Measurements from ENCODE around the gene GFRA1. TPM values are rescaled to one million over a fixed set of nuclear protein-coding genes. Genes with fewer than 3 reads are reported as not detected.
"Not testable (repeated sequence)": the region's sequence is repeated elsewhere in the genome, so short reads cannot be mapped to it uniquely, and the experiment has no call there.

Gene GFRA1
- polyA plus RNA-seq, 3 donors, result 2.0 to 13.9 (median 9.6) TPM

DNA sequence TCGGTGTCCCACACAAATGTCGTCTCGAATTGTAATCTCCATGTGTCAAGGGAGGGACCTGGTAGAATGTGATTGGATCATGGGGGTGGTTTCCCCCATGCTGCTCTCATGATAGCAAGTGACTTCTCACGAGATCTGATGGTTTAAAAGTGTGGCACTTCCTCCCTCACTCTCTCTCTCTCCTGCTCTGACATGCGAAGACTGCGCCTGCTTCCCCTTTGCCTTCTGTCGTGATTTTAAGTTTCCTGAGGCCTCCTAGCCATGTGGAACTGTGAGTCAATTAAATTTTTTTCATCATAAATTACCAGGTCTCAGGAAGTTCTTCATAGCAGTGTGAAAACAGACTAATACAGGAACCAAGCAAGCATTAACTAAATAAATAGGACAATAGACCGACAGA, 229.1 kb downstream of the GFRA1 start:
- 55 to 79% (median 57%) methylated on average over 8 of the region's 8 CpGs for WGBS, 3 donors

DNA sequence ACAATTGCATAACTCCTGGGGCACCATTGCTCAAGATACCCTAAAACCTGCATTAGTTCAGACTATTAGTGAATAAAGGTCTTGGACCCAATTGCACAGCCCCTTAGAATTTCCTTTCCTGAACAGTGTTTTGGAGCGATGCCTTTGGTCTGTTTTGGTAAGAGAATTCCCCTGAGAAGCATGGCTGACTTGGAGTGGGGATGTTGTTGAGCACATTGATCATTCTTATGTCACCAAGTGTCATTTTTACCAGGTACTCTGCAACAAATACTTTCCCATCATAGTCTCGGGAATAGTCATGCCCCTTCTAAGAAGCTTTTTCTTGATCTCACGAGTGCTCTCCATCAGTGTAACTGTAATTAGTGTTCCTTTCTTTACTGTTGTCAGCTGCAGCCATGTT, 229.7 kb downstream of the GFRA1 start:
- WGBS, 3 donors, result 73 to 85% (median 79%) methylated on average over 3 of the region's 3 CpGs
- no peak overlapping the region for H3K27ac ChIP-seq (ENCODE audit: low read depth, low read length)

More for the DNA sequence above, 229.1 kb downstream of the GFRA1 start:
- H3K27ac ChIP-seq (ENCODE audit: low read depth, low read length), result no peak overlapping the region

DNA sequence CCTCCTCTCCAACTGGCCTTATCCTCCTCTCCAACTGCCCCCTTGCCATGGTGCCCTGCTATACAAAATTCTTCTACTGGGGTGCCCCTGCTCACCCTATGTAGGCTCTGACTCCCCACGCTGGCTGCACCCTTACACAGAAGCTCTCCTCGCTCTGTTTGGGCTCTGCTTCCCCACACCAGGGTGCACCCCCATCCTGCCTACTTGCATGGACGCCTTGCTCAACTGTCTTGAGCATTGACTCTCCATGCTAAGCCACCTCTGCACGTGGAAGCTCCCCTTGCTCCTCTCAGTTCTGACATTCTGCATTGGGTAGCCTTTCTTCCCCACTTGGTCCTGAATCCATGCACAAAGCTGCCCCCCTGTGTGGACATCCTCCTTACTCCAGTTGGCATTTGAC, 231.1 kb downstream of the GFRA1 start:
- WGBS, 3 donors, result 83 to 92% (median 87%) methylated on average over 4 of the region's 4 CpGs
- H3K27ac ChIP-seq (ENCODE audit: low read depth, low read length), result no peak overlapping the region

DNA sequence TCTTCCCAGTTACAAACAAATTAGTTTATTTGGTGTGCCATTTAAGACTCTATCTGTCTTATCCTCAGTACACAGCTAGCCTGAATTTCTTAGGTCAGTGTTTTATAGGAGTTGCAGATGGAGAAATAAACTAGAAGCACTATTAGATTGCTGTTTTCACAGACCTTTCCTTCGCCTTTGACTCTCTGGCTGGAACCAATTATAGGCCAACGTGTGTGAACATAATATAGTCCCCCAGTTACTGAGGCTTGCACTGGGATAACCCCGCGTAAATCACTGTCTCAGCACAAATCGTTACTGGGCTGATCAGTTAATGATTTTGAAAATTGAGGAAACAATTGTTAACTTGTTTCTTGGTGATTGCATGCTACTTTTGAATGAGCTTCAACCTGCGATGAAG, 233.4 kb downstream of the GFRA1 start:
- 76 to 90% (median 88%) methylated on average over 6 of the region's 6 CpGs for WGBS, 3 donors
- no peak overlapping the region for H3K27ac ChIP-seq (ENCODE audit: low read depth, low read length)

DNA sequence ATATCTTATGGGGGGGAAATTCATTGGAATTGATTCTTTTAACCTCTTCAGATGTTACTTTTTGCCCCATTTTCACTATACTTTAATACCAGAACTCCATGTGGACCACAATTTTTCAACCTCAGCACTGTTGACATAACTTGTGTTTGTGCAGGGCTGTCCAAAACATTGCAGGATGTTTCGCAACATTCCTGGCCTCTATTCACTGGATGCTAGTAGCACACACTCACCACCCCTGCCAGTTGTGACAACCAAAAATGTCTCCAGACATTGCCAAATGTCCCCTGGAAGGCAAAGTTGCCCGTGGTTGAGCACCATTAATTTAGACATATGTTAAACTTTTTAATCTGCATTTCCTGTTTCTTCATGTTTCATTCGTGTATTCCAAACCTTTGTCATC, 234.7 kb downstream of the GFRA1 start:
- 30 to 46% (median 33%) methylated on average over 3 of the region's 3 CpGs for WGBS, 3 donors
- no peak overlapping the region for H3K27ac ChIP-seq (ENCODE audit: low read depth, low read length)

DNA sequence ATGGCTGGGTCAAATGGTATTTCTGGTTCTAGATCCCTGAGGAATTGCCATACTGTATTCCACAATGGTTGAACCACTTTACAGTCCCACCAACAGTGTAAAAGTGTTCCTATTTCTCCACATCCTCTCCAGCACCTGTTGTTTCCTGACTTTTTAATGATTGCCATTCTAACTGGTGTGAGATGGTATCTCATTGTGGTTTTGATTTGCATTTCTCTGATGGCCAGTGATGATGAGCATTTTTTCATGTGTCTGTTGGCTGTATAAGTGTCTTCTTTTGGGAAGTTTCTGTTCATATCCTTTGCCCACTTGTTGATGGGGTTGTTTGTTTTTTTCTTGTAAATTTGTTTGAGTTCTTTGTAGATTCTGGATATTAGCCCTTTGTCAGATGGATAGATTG, 237.6 kb downstream of the GFRA1 start:
- not testable (repeated sequence) for H3K27ac ChIP-seq (ENCODE audit: low read depth, low read length)

DNA sequence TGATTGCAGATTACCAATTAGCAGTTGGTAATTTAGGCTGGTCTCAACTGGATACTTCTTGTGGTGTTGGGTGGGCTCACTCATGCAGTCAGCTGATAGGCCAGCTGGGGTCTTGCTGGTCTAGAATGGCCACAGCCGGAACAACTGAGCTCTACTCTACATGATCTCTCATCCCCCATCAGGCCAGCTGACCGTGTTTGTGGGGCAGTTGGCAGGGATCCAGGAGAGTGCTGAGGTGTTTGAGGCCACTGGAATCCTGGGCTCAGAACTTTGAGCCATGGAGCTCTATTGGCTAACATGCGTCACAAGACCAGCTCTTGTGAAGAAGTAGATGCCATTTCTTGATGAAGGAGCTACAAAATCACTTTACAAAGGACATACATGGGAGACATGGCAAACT, 242.4 kb downstream of the GFRA1 start:
- WGBS, 3 donors, result 70 to 73% (median 72%) methylated on average over 3 of the region's 3 CpGs
- no peak overlapping the region for H3K27ac ChIP-seq (ENCODE audit: low read depth, low read length)

DNA sequence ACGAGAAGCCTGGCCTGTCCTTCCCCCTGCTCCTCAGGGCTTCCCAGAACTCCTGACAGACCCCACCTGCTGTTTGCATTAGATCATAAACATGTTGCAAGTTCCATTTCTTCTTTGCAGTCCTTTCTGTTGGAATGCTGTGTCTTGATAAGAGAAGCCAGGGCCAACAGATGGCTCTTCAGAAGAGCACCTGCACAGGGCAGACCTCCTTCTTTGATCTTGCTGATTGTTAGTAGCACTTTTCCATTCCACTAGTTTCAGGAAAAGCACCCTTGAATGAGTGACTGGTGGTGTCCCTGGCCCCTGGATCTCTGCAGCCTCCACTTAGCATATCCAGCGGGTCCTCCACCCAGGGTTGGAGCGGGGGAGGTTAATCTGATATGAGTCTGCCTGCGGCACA, 243.2 kb downstream of the GFRA1 start:
- WGBS, 3 donors, result 81 to 86% (median 81%) methylated on average over 4 of the region's 4 CpGs
- no peak overlapping the region for H3K27ac ChIP-seq (ENCODE audit: low read depth, low read length)

DNA sequence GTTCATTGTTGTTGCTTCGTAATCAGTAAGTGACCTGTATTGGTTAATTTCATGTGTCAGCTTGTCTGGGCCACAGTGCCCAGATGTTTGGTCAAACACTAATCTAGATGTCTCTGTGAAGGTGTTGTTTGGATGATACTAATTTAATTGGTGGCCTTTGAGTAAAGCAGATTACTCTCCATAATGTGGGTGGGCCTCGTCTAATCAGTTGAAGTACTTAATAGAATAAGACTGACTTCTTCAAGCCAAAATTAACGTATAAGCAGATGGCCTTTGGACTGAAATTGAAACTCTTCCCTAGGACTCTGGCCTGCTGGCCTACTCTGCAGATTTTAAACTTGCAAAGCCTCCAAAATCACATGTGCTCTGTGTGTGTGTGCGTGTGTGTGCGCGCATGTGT, 245.7 kb downstream of the GFRA1 start:
- no peak overlapping the region for H3K27ac ChIP-seq (ENCODE audit: low read depth, low read length)
- 85 to 88% (median 87%) methylated on average over 6 of the region's 6 CpGs for WGBS, 3 donors

DNA sequence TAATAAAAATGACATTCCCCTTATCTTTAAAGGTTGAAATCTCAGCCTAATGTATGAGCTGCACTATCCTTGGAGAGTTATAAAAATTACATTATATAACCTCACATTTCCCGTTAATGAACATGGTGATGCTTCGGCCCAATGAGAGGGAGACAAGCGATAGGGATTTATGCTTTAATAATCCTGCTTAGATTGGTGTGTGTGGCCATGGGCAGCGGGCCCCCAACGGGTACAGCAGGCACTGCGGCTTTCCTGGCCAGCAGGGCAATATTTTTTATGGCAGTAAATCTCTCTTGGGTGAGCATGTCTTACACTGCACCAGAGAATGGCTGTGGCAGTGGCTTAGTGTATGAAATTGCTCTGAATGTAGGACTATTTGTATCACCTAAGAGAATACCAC, 246.3 kb downstream of the GFRA1 start:
- H3K27ac ChIP-seq (ENCODE audit: low read depth, low read length), result no peak overlapping the region
- WGBS, 3 donors, result 84 to 91% (median 87%) methylated on average over 6 of the region's 6 CpGs

DNA sequence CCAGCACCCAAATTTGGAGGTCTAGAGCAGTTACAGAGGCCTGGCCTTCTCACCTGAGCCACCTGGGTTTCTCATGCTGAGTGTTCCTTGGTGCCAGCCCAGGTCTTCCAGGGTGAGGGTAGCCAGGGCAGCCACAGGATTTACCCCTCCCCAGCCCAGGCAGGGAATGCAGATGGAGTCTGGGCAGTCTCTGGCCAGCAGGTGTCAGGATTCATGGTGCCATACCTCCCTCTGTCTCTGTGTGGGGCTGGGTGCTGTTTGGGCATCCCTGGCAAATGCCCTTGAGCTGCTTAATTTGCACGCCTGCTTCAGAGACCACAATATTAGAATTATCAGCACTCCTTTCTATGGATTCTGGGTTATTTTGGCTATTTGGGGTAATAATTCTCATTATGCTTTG, 246.7 kb downstream of the GFRA1 start:
- WGBS, 3 donors, result 79 to 91% (median 89%) methylated on average over 1 of the region's 1 CpG
- no peak overlapping the region for H3K27ac ChIP-seq (ENCODE audit: low read depth, low read length)

DNA sequence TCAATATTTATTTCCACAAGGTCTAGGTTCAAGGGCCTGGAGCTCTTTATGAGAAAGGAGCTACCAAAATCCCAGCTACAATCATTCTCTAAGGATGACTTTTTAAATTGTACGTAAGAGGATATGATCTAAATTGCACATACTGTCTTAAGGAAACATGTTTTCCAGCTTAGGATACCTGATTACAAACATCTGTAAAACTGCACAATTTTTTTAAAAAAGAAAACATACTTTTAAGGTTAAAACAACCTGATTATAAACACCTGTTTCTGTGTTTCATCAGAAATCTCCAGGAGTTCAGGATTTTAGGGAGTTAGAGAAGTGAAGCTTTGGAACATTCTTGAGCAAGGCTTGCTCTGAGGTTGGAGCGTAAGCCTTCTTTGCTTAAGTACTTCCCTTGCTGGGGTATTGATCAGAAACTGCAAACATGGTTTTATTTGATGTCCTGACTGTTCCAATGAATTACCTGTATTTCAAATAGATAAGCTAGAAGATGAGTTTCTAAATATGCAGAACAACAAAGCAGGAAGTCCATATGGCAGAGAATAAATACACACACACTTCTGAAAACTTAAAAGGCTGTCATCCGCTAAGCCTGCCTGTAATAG, 248.6 kb downstream of the GFRA1 start:
- WGBS, 3 donors, result 86 to 95% (median 94%) methylated on average over 3 of the region's 3 CpGs
- no peak overlapping the region for H3K27ac ChIP-seq (ENCODE audit: low read depth, low read length)

DNA sequence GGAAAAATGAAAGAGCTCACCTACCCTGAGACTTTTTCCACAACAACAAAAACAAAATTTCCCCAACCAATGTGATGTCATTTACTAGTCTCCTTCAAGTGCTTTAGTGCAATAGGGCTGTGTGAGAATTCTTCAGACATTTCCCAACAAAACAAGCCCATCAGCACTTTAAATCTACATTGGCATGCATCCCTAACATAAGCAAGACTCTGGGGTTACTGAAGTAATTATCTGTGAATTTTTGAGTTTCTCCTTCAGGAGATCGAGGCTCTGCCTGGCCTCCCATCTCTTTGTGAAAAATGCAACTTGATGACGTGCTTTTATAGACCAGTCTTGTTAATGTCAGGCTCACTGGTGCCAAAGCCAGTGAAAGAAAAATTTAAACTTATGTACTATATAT, 255.6 kb downstream of the GFRA1 start:
- no peak overlapping the region for H3K27ac ChIP-seq (ENCODE audit: low read depth, low read length)
- 35 to 71% (median 66%) methylated on average over 2 of the region's 2 CpGs for WGBS, 3 donors

DNA sequence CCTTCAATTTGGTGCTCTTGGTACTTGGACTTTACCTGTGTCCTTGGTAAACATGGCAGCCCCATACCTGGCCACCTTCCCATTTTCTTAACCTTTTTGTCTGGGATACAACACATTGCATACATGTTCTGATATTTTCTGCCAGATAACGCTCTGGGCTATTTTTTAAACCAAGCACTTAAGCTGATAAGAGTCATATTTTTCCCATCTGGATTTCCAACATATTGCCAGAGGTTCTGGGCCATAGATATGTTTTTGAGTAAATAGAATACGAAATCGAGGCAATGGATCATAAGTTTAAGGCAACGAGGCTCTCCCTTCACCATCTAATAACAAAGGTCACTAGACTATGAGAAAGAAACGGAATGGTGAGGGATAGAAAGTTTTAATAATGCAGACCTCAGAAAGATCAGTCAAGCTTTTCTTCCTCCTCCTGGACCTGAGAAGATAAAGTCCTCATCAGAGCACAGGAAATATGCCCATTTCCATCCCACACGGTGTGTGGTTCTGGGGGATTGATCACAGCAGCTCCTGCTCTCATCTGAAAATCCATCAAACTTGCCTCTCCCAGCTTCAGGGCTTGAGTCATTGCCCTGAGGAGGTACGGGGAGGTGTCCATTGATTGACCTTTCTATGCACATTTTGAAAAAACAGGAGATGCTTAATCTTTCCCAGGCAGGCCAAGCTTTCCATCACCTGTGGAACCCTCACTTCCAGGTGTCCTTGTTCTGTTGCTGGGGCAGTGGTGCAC, 257.2 kb downstream of the GFRA1 start:
- 53 to 59% (median 57%) methylated on average over 7 of the region's 7 CpGs for WGBS, 3 donors
- H3K27ac ChIP-seq (ENCODE audit: low read depth, low read length), result no peak overlapping the region

DNA sequence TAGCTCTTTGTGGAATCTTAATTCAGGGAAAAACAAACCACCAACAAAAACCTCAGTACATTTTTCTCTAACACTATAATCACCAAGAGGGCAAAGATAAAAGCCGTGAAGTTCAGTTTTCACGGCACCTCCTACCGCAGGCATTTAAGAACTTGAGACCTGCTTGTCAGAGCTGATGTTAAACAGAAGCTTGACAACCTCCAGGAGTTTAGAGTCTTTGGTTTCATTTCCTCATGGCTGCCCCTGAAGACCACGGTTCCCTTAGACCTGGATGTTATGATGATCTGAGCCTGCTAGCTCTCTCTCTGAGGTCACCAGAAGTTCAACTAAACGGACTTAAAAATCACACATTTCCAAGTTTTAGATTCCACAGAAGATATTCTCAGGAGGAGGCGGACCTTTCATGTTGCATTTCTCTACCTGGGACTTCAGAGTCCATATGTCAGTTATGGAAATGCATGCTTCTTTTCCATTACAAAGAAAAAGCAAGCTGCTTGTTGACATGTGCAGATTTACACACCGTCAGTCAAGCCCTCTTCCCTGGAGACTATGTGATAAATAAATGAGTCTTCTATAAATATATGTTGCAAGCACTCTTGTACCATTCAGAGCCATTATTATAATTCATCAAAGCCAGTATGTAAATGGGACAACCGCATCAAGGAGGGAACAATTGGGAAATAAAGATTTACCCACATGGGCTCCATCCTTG, 258.0 kb downstream of the GFRA1 start:
- WGBS, 3 donors, result 42 to 49% (median 44%) methylated on average over 8 of the region's 8 CpGs
- H3K27ac ChIP-seq (ENCODE audit: low read depth, low read length), result no peak overlapping the region

DNA sequence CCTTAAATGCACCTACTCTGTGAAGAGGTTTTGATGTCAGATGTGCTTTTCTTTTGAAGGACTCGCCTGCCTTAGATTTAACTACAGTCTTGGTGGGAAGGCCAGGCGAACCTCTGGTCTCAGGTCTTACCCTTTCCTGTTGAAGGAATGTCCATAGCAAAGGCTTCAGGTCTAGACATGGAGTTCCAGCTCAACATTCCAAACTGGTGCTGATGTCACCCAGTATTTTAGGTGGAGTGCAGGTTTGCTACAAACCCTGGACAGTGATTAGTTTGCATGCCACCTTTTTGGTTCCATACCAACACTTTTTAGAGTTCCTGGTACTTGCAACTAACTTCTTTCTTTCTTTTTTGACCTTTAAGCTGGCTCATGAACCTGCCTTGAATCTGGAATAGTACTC, 258.7 kb downstream of the GFRA1 start:
- H3K27ac ChIP-seq (ENCODE audit: low read depth, low read length), result no peak overlapping the region
- 78 to 89% (median 83%) methylated on average over 2 of the region's 2 CpGs for WGBS, 3 donors

DNA sequence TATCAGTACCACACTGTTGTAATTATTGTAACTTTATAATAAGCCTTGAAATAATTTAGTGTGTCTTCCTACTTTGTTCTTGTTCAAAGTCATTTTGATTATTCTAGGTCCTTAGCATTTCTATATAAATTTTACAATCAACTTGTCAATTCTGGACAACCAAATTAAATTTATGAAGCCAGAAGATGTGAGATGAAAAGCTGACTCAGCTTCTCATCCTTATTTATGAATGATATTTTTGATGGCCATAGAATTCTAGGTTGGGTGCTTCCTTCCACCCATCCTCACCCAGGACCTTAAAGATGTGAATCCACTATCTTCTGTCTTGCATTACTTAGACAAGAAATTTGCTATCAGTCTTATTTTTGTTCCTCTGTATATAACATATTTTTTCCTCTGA, 261.1 kb downstream of the GFRA1 start:
- H3K27ac ChIP-seq (ENCODE audit: low read depth, low read length), result no peak overlapping the region

DNA sequence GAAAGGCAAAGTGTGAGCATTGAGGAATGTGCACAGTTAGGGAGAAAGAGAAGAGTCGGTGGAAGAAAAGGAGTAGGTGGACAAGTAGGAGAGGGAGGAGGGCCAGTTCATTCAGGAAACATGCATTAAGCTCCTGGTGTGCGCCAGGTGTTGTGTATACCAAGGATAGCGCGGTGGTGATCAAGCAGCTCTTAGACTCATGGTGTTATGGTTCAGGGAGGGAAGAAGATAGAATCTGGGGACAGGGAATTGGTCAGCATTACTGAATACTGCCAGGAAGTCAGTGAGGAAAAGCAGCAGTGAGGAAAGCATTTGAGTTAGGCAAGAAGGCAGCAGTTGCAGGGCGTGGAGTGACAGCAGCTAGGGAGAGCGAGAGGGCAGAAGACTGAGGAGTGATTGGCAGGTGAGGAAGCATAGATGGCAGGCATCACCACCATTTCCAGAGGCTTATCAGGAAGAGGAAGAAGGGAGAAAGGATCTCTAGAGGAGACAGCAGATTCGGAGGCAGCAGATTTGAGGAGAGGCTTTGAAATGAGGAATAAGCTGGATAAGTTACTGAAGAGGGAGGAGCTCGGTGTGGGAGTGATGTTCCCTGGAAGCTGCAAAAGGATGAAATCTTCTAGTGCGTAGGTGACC, 265.6 kb downstream of the GFRA1 start:
- no peak overlapping the region for H3K27ac ChIP-seq (ENCODE audit: low read depth, low read length)
- 66 to 76% (median 70%) methylated on average over 9 of the region's 9 CpGs for WGBS, 3 donors

Measured in adipose tissue (tissue), 3 donors.